Frontal cortex (tissue), 4 donors: ENCODE data around the gene ZNF124. TPM values are rescaled to one million over a fixed set of nuclear protein-coding genes. Genes with fewer than 3 reads are reported as not detected.

Experiments used
- DNase-seq, 2 donors: peaks; one replicate each; pipeline ENCODE4 v3.0.0; 2012; ENCODE audit warnings: low spot score in 2 of 2
- FAIRE-seq: peaks from 2 replicates; lab custom pipeline; 2012; peaks lifted over from hg19 to GRCh38; lab: Jason Lieb, UNC
- small RNA-seq: library from RNA; depleted of rRNA; stranded (forward); fragments of <200 nt; gene quantifications from one replicate; pipeline ENCODE3, GENCODE V24; 2014
- total RNA-seq: library from RNA; depleted of rRNA; stranded (reverse); fragments of >200 nt; gene quantifications from one replicate; pipeline ENCODE4 v1.2.3, GENCODE V29; 2014
- donor health status: control.
- donor health status: control.
- donor health status: control.

The ZNF124 gene
- total RNA-seq, 1 donor from 2014 or later = 671 TPM

DNA sequence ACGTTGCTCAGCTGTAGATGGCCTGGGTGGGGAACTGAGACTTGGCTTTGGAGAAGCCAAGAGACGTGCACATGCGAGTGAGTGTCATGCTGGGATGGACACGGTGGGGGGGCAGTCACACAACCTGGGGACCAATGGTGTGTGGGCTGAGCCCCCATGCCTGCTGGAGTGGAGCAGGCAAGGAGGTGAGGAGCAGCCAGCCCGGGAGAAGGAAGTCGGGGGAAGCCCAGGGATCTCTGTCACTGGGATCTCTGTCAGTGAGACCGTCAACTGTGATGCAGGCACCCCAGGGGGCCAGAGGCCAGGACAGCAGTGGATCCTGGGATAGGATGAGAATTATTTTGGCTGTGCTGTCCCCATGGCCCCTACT is 56.7 kb downstream of the ZNF124 start:
- no peak for DNase-seq
- FAIRE-seq = no peak

DNA sequence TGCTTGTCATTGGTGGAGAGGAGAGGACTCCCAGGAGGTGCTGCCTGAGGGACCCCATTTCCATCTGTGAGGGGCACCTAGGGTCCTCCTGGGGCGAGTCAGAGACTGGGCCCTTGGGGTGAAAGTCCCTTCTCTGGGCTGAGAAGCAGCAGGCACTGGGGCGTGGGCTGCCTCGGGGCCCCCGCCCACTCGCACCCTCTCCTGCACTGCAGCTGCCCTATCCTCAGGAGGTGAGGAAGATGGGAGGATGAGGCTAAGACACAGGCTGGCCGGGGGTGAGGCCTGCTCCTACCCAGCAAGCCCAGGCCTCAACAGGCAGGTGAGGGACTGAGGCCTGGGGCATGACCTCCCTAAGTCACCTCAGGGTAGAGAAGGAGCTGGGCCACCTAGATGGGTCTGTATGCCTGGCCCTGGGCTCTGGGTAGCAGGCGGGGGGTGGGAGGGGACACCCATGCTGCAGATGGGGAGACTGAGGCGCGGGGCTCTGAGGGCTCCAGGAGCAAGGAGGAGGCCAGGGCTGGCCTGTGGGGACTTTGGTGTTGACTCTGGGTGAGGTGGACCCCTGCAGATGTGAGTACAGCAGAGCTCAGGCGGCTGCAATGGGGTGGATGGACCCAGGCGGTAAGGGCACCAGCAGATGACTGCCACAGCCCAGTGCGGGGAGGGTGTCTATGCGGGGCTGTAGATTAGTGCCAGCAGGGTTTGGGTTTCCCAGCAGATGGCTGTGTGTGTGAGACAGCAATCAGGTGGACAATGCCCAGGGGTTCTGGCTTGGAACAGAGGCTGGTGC is 57.3 kb downstream of the ZNF124 start:
- DNase-seq (no peak), FAIRE-seq (no peak)

DNA sequence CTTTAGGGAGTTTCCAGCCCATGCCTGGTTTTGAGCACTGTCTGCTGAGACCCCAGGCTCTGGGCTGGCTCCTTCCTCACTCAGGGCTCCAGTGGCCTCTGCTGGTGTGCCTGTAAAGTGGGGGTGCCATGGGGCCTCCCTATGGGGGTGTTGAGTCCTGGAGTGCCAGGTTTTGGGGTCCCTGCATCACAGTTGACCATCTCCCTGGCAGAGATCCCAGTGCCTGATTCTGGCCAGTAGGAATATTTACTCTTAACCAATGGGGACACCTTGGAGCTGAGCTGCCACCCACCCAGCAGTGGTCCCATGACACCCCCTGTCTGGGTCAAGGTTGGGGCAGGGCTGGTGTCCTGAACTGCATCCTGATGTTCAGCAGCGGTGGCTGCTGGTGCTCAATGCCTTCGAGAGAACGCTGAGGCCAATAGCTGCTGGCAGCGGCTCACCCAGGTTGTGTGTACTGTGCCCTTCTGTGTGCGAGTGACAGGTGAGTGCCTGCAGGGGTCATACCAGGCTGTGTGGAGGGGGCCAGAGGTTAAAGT is 58.0 kb downstream of the ZNF124 start:
- no peak for DNase-seq
- no peak for FAIRE-seq

DNA sequence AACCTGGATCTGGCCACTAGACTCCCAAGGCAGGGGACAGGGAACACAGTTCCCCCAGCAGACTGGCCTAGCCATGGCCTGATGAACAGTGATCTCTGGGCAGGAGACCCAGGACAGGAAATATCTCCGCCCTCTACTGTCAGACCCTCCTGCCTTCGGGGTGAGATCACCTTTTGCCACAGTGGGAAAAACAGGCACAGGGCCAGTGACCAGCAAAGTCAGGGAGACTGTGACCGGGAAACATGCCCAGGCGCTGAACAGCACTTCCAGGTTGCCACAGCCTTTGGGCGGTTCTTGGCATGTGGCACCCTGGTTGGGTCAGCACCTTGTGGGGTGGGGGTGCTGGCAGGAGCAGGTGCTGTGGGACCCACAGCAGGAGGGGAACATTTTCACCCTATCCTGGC is 58.7 kb downstream of the ZNF124 start:
- FAIRE-seq = no peak
- no peak for DNase-seq

DNA sequence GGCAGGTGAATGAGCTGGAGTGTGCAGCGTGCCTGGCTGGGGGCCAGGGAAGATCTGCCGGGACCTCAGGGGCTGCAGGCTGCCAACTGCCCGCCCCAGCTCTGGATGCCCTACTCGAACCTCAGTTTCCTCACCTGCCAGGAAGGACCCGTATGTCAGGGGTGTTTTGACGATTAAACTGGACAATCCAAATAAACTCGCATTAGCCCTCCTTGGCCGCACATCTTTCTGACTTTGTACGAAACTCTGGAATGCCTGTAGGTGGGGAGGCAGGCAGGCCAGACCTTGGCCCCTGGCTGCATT is 59.4 kb downstream of the ZNF124 start:
- DNase-seq (no peak), FAIRE-seq (no peak)

DNA sequence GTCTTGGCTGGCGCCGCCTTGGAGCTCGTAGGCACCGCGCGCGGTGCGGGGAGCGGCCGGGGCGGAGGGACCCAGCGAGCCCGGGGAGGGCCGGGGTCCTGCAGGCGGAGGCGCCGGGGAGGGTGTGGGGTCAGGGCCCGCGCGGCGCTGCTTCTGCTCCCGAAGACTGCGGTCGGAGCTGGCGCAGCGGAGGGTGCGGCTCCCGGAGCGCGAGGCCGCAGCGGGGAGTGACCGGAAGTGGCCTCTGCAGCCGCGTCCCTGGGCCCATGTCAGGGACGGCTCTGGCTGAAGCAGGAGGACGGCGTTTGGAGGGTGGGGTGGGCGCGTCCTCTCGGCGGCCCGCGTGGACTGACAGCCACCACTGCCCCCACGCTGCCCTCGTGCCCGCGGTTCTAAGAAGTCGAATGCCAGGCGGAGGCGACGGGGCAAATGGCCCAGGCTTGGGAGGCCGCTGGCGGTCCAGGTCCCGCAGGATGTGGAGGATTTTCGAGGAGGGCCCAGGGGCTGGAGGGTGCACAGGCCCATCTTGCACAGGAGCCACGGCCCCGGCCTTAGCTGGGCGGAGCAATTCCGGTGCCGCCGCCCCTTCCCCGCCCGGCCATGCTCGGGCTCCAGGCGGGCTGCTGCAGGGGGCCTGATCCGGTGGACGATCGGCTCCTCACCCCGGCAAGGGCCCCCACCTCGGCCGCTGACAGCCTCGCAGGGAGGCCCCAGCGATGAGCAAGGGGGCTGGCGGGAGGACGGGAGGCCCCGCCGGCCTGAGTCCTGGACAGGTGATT is 59.9 kb downstream of the ZNF124 start:
- DNase-seq (peak; percentile 71 to 74), FAIRE-seq (no peak)

DNA sequence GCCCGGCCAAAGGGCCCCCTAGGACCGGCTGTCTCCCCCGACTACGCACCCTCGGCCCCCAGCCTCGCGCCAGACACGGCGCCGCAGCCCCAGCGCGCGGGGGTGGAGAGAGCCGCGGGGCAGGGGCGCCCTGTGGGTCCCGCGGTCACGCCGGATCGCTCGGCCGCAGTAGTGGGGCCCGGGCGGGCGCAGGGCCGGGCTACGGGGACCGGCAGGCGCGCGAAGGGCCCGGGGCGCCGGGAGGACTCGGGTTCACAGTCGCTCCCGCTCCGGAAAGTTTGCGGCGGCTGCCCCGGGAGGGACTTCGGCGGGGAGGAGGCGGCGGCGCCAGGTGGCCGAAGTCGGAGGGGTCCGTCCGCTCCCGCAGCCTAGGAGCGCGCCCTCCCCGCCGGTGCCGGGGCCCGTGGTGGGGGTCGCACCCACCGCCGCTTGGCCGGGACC is 60.5 kb downstream of the ZNF124 start:
- FAIRE-seq (no peak), DNase-seq (peak in 1 of 2 donors; percentile 46)

DNA sequence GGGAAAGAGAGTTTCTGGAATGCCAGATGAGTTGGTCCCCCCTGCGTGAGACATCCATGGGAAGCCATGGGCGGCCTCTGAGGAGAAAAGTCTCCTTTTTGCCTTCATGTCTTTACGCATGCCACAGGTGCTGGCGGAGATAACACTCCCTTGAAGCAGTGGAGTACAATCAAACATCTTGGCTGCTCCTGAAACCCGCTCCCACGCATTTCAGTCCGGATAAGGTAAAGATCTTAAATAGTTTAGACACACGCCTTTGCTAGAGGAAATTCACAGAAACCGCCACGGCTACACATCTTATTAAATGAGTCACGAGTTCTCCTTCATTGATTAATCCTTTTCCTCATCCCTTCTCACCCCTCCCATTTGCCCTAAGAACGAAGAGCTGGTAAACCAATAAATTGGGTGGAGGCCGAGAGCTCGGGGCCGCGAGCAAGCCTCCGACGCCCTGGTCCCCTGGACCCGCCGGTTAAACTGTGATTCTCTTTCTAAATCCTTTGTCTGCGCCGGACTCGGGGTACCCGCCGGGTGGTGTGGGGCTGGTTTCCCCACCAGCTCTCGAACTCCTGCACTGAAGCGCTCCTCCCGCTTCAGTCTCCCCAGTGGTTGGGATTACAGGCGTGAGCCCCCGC is 61.1 kb downstream of the ZNF124 start:
- DNase-seq (no peak), FAIRE-seq (no peak)

DNA sequence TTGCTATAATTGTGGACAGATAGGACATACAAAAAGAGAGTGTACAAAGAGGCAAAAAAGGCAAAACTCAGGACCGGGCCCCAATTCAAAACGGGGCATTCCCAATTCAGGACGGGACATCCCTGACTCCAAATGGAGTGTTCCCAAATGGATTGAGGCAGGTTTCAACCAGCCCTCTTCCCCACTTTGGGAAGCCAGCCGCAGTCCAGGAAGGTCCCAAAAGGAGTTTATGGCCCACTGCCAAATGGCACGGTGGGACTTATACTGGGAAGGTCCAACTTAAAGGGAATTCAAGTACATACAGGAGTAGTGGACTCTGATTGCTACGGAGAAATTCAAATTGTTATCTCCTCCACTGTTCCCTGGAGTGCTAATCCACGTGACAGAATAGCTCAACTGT is 64.1 kb downstream of the ZNF124 start:
- FAIRE-seq = no peak

DNA sequence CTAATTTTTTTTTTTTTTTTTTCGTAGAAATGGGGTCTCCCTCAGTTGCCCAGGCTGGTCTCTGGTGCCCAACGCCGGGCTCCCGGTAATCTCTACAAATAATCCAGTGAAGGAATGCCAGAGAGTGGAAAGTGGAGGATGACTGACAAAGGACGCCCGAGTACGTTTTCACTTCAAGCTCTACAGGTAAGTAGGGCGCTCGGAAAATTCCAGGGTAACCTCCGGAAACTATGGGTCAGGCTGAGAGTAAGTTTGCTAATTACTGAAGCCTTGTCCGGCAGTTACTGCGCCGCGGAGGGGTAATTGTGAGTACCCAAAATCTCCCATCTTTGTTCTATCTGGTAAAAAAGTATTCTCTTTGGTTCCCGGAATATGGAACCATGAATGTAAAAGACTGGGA is 65.9 kb downstream of the ZNF124 start:
- FAIRE-seq (no peak), DNase-seq (no peak)

More for the DNA sequence above, 64.1 kb downstream of the ZNF124 start:
- DNase-seq = no peak

Small RNA genes lying within 50 kb of the gene (small RNA-seq; reads per million reads assigned to genes)
- gene AL390728.3 = not detected
- not detected for gene RNA5SP82

Other genes with a start within 250 kb of the ZNF124 start
- 43.6 TPM for gene AHCTF1, start 240.1 kb downstream of the ZNF124 start, total RNA-seq
- 6.1 TPM for gene ZNF695, start 164.0 kb downstream of the ZNF124 start, total RNA-seq
- 25.3 TPM for gene ZNF670, start 93.2 kb downstream of the ZNF124 start, total RNA-seq
- gene ZNF669, start 67.7 kb downstream of the ZNF124 start, total RNA-seq = 44.8 TPM
- not detected for gene VN1R5, start 84.1 kb upstream of the ZNF124 start, total RNA-seq
- gene ZNF496, start 159.8 kb upstream of the ZNF124 start, total RNA-seq = 13.9 TPM
- gene NLRP3, start 244.2 kb upstream of the ZNF124 start, total RNA-seq = 0.82 TPM